ENCODE data around the gene PLK3. TPM values are rescaled to one million over a fixed set of nuclear protein-coding genes. Genes with fewer than 3 reads are reported as not detected.
"Not testable (repeated sequence)": the region's sequence is repeated elsewhere in the genome, so short reads cannot be mapped to it uniquely, and the experiment has no call there.

PLK3 gene
- total and polyA plus RNA-seq, 2 experiments from 2014 or later = 8.7 to 15.1 TPM

GRCh38 chr1:44810101-44810761, 10.1 kb downstream of the PLK3 start (continued):
- TF ChIP-seq, protein P1, sequence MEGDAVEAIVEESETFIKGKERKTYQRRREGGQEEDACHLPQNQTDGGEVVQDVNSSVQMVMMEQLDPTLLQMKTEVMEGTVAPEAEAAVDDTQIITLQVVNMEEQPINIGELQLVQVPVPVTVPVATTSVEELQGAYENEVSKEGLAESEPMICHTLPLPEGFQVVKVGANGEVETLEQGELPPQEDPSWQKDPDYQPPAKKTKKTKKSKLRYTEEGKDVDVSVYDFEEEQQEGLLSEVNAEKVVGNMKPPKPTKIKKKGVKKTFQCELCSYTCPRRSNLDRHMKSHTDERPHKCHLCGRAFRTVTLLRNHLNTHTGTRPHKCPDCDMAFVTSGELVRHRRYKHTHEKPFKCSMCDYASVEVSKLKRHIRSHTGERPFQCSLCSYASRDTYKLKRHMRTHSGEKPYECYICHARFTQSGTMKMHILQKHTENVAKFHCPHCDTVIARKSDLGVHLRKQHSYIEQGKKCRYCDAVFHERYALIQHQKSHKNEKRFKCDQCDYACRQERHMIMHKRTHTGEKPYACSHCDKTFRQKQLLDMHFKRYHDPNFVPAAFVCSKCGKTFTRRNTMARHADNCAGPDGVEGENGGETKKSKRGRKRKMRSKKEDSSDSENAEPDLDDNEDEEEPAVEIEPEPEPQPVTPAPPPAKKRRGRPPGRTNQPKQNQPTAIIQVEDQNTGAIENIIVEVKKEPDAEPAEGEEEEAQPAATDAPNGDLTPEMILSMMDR (conservative IDR thresholded peaks at IDR 0.05; ENCODE audit: low read depth in 2 of 2) = no peak
- TF ChIP-seq REST (IDR thresholded peaks at IDR 0.05; ENCODE audit: unreplicated experiment) = no peak
- no peak for TF ChIP-seq JUNB (IDR thresholded peaks at IDR 0.05; ENCODE audit: unreplicated experiment)
- no peak for TF ChIP-seq ZNF331 (CRISPR knock-in tag; IDR thresholded peaks at IDR 0.05; ENCODE audit: low read depth)
- no peak for TF ChIP-seq ZNF114 (CRISPR knock-in tag; IDR thresholded peaks at IDR 0.05)
- no peak for TF ChIP-seq NANOG (IDR thresholded peaks at IDR 0.05; ENCODE audit: borderline replicate concordance)

DNA sequence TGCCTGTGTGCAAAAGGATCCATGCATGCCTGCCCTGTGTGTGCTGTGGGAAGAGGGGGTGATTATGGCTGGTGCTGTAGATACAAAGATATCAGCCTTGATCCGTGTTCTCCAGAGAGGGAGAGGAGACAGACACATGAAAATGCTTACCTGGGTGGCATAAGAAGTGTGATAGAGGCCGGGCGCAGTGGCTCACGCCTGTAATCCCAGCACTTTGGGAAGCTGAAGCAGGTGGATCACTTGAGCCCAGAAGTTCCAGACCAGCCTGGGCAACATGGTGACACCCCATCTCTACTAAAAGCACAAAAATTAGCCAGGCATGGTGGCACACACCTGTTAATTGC, 10.6 kb downstream of the PLK3 start:
- H3K9me3 Mint-ChIP-seq; H3K27ac Mint-ChIP-seq; H3K4me3 Mint-ChIP-seq; H2AFZ ChIP-seq; H3K9me2 ChIP-seq (ENCODE audit: insufficient read depth); H3K4me2 ChIP-seq; H3K27ac ChIP-seq (ENCODE audit: low read depth); H3K79me2 ChIP-seq (replicated peaks; ENCODE audit: insufficient read depth); DNase-seq (ENCODE audit: low spot score); H3K36me3 ChIP-seq (ENCODE audit: insufficient read depth); H4K20me1 ChIP-seq (replicated peaks; ENCODE audit: insufficient read depth); ATAC-seq; H3K4me3 ChIP-seq: not testable (repeated sequence)
- peaks cover 11% of the 10 kb centered on the region for H3K27me3 ChIP-seq (ENCODE audit: insufficient read depth)
- peaks cover 39% of the 10 kb centered on the region for H3K4me1 ChIP-seq (ENCODE audit: insufficient read depth)
- Mint-ChIP-seq H3K36me3 (ENCODE audit: low read depth) (peaks cover 11% of the 10 kb centered on the region), H3K4me1 (peaks cover 44% of the 10 kb centered on the region), H3K27me3 (ENCODE audit: insufficient read depth, low read depth, poor library complexity) (peaks cover 27% of the 10 kb centered on the region)
- peaks cover 14% of the 10 kb centered on the region for H3F3A ChIP-seq (replicated peaks; ENCODE audit: low read depth)

DNA sequence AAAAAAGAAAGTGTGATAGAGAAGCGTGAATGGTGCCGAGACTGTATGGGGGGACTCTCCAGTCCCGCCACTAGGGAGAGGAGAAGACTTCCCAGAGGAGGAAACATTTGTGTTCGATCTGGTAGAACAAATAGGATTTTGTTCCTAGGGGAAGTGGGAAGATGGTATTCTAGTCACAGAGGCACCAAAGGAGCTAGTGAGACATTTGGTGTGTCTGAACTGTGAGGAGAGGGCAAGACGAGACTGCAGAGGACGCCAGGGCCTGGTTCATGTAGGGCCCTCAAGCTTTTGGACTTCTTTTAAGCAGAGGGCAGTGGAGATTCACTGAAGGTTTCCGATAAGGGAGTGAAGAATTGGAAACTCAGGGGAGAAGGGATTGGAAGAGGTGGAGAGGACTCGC, 11.1 kb downstream of the PLK3 start:
- Mint-ChIP-seq H3K9me3 (peaks cover 4% of the 10 kb centered on the region; the same call in 2 of the 3 replicates), H3K4me3 (no peak overlapping the region; the same call in 2 of the 3 replicates), H3K27me3 (ENCODE audit: insufficient read depth, low read depth, poor library complexity) (peaks cover 27% of the 10 kb centered on the region), H3K36me3 (ENCODE audit: low read depth) (peaks cover 10% of the 10 kb centered on the region), H3K4me1 (peaks cover 44% of the 10 kb centered on the region), H3K27ac (no peak overlapping the region)
- Histone ChIP-seq H3K79me2 (replicated peaks; ENCODE audit: insufficient read depth) (no peaks in the 10 kb centered on the region), H3K4me2 (no peak overlapping the region), H3K4me1 (ENCODE audit: insufficient read depth) (peaks cover 39% of the 10 kb centered on the region), H3K27ac (ENCODE audit: low read depth) (no peak overlapping the region), H3K9me2 (ENCODE audit: insufficient read depth) (no peaks in the 10 kb centered on the region), H4K20me1 (replicated peaks; ENCODE audit: insufficient read depth) (no peaks in the 10 kb centered on the region), H3K4me3 (no peak overlapping the region), H3K27me3 (ENCODE audit: insufficient read depth) (peaks cover 11% of the 10 kb centered on the region), H2AFZ (no peak overlapping the region), H3F3A (replicated peaks; ENCODE audit: low read depth) (peaks cover 16% of the 10 kb centered on the region), H3K36me3 (ENCODE audit: insufficient read depth) (no peaks in the 10 kb centered on the region; the same call in 1 of the 2 replicates)
- TF ChIP-seq EZH2phosphoT487 (IDR thresholded peaks at IDR 0.05; ENCODE audit: unreplicated experiment) (no peak), ZNF114 (CRISPR knock-in tag; IDR thresholded peaks at IDR 0.05) (no peak), CREB1 (CRISPR knock-in tag; IDR thresholded peaks at IDR 0.05; ENCODE audit: low read depth) (no peak), JUNB (IDR thresholded peaks at IDR 0.05; ENCODE audit: unreplicated experiment) (no peak), ZNF331 (CRISPR knock-in tag; IDR thresholded peaks at IDR 0.05; ENCODE audit: low read depth) (no peak), NANOG (IDR thresholded peaks at IDR 0.05; ENCODE audit: borderline replicate concordance) (no peak)
- TF ChIP-seq, protein P2, sequence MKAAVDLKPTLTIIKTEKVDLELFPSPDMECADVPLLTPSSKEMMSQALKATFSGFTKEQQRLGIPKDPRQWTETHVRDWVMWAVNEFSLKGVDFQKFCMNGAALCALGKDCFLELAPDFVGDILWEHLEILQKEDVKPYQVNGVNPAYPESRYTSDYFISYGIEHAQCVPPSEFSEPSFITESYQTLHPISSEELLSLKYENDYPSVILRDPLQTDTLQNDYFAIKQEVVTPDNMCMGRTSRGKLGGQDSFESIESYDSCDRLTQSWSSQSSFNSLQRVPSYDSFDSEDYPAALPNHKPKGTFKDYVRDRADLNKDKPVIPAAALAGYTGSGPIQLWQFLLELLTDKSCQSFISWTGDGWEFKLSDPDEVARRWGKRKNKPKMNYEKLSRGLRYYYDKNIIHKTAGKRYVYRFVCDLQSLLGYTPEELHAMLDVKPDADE (IDR thresholded peaks at IDR 0.05) = no peak
- no peak for DNase-seq (ENCODE audit: low spot score)
- ATAC-seq = no peak

All from GM23338 (cell line).